ENCODE results near the gene CENPS. TPM values are rescaled to one million over a fixed set of nuclear protein-coding genes. Genes with fewer than 3 reads are reported as not detected.
"Not testable (repeated sequence)": the region's sequence is repeated elsewhere in the genome, so short reads cannot be mapped to it uniquely, and the experiment has no call there.

Gene CENPS
- total and polyA plus RNA-seq, 2 donors (not counting 1 experiment from before 2014, with no cell fraction given), result 3.1 to 10.9 TPM

DNA sequence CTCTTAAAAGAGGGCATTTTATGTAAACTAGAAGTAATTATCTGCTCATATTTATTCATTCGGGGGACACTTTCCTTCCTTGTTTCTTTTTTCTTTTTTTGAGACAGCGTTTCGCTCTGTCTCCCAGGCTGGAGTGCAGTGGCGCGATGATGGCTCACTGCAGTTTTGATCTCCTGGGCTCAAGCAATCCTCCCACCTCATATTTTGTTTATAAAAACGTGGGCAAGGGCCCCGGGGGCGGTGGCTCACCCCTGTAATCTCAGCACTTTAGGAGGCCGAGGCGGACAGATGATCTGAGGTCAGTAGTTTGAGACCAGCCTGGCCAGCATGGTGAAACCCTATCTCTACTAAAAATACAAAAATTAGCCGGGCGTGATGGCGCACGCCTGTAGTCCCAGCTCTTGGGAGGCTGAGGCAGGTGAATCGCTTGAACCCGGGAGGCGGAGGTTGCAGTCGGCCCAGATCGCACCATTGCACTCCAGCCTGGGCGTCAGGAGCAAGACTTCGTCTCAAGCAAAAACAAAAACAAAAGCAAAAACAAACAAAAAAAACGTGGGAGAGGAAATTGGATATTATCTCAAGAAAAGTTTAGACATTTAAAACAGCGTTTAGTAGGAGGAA is 43.0 kb downstream of the CENPS start:
- Histone ChIP-seq H3K79me2 (ENCODE audit: control insufficient read depth, insufficient read depth, low read length) (peaks cover 44% of the 10 kb centered on the region), H3K9me3 (ENCODE audit: control extremely low read depth in 1 of 3, control insufficient read depth in 2 of 3, insufficient read depth in 1 of 3, low read length in 2 of 3) (peaks cover 0 to 7% (median 0%) of the 10 kb centered on the region in 3 donors), H4K20me1 (ENCODE audit: control insufficient read depth, insufficient read depth, low read length, poor library complexity, severe bottlenecking) (no peaks in the 10 kb centered on the region), H3K4me3 (ENCODE audit: control extremely low read depth in 1 of 5, extremely low read depth in 1 of 5, insufficient read depth in 1 of 5, low read depth in 2 of 5, low read length in 4 of 5) (peak overlapping the region; percentile 30 to 80 (median 77)), H2AFZ (ENCODE audit: insufficient read depth, low read depth, low read length, poor library complexity, severe bottlenecking) (peak overlapping the region; percentile 94), H3K36me3 (replicated peaks in 1 of 2; ENCODE audit: control extremely low read depth in 1 of 2, control insufficient read depth in 1 of 2, extremely low read depth in 1 of 2, insufficient read depth in 2 of 2, low read length in 1 of 2) (peaks cover 3 to 8% of the 10 kb centered on the region in 2 experiments), H3K4me2 (replicated peaks; ENCODE audit: low read depth, low read length, poor library complexity, severe bottlenecking) (peak overlapping the region; percentile 88), H3K9ac (ENCODE audit: low read length) (peak overlapping the region; percentile 74), H3K27ac (ENCODE audit: low read length in 2 of 2) (peak overlapping the region; percentile 38 to 60), H3K4me1 (ENCODE audit: control insufficient read depth in 2 of 2, insufficient read depth in 2 of 2, low read length in 2 of 2) (peaks cover 34 to 44% of the 10 kb centered on the region in 2 donors), H3K27me3 (replicated peaks in 1 of 4; ENCODE audit: control extremely low read depth in 1 of 4, control insufficient read depth in 3 of 4, insufficient read depth in 4 of 4, low read length in 3 of 4) (no peaks in the 10 kb centered on the region)
- H3K4me1 Mint-ChIP-seq, result peaks cover 49% of the 10 kb centered on the region
- peak overlapping the region; percentile 87 for H3K4me3 Mint-ChIP-seq
- ChIA-PET POLR2A (interaction anchor here (0.9 kb wide), 1 partner anchor 43 kb away, joined by 3 read pairs; the partner anchor contains the start of gene CENPS), CTCF (interaction anchor here (3.4 kb wide), 1 partner anchor 22 kb away, joined by 14 read pairs; no protein-coding TSS in a partner anchor)
- H3K27me3 Mint-ChIP-seq, result no peaks in the 10 kb centered on the region
- 79% methylated on average over 19 of the region's 23 CpGs for WGBS (ENCODE audit: insufficient coverage)
- no peaks in the 10 kb centered on the region for H3K9me3 Mint-ChIP-seq (ENCODE audit: insufficient read depth)
- no peak for ATAC-seq (ENCODE audit: low read depth)
- intact Hi-C loops (cut with micrococcal nuclease), result loop anchor here (5.0 to 10.0 kb wide), 3 partner anchors 531 to 1332 kb away; partner anchors contain the start of genes CLCN6, LZIC, MTHFR and NMNAT1
- H3K27ac Mint-ChIP-seq, result peak overlapping the region; percentile 84
- no peak for TF ChIP-seq EZH2 (IDR thresholded peaks at IDR 0.05; ENCODE audit: borderline replicate concordance, insufficient read depth, low read depth, low read length, poor library complexity, severe bottlenecking)
- TF ChIP-seq, protein P1, sequence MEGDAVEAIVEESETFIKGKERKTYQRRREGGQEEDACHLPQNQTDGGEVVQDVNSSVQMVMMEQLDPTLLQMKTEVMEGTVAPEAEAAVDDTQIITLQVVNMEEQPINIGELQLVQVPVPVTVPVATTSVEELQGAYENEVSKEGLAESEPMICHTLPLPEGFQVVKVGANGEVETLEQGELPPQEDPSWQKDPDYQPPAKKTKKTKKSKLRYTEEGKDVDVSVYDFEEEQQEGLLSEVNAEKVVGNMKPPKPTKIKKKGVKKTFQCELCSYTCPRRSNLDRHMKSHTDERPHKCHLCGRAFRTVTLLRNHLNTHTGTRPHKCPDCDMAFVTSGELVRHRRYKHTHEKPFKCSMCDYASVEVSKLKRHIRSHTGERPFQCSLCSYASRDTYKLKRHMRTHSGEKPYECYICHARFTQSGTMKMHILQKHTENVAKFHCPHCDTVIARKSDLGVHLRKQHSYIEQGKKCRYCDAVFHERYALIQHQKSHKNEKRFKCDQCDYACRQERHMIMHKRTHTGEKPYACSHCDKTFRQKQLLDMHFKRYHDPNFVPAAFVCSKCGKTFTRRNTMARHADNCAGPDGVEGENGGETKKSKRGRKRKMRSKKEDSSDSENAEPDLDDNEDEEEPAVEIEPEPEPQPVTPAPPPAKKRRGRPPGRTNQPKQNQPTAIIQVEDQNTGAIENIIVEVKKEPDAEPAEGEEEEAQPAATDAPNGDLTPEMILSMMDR (IDR thresholded peaks at IDR 0.05), result no peak
- DNase-seq, result no peak

DNA sequence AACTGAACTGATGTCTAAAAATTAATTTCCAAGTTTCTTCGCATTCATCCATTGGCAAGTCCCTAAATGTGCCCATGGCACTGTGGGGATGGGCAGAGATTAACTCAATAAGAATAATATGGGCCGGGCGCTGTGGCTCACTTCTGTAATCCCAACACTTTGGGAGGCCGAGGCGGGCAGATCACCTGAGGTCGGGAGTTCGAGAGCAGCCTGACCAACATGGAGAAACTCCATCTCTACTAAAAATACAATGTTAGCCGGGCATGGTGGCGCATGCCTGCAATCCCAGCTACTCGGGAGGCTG is 44.0 kb downstream of the CENPS start:
- ATAC-seq (ENCODE audit: low read depth); H3K9me3 ChIP-seq (ENCODE audit: control extremely low read depth in 1 of 3, control insufficient read depth in 2 of 3, insufficient read depth in 1 of 3, low read length in 2 of 3); DNase-seq; H3K36me3 ChIP-seq (replicated peaks in 1 of 2; ENCODE audit: control extremely low read depth in 1 of 2, control insufficient read depth in 1 of 2, extremely low read depth in 1 of 2, insufficient read depth in 2 of 2, low read length in 1 of 2); H3K27me3 ChIP-seq (replicated peaks in 1 of 4; ENCODE audit: control extremely low read depth in 1 of 4, control insufficient read depth in 3 of 4, insufficient read depth in 4 of 4, low read length in 3 of 4); H3K27me3 Mint-ChIP-seq; H4K20me1 ChIP-seq (ENCODE audit: control insufficient read depth, insufficient read depth, low read length, poor library complexity, severe bottlenecking); H3K9me3 Mint-ChIP-seq (ENCODE audit: insufficient read depth): not testable (repeated sequence)
- Mint-ChIP-seq H3K4me3 (peak overlapping the region; percentile 98), H3K27ac (peak overlapping the region; percentile 94), H3K4me1 (peaks cover 49% of the 10 kb centered on the region)
- Histone ChIP-seq H3K4me3 (ENCODE audit: control extremely low read depth in 1 of 5, extremely low read depth in 1 of 5, insufficient read depth in 1 of 5, low read depth in 2 of 5, low read length in 4 of 5) (peak overlapping the region in 4 of 5 experiments; percentile 69 to 86 (median 75)), H3K79me2 (ENCODE audit: control insufficient read depth, insufficient read depth, low read length) (peaks cover 54% of the 10 kb centered on the region), H2AFZ (ENCODE audit: insufficient read depth, low read depth, low read length, poor library complexity, severe bottlenecking) (peak overlapping the region; percentile 76), H3K4me1 (ENCODE audit: control insufficient read depth in 2 of 2, insufficient read depth in 2 of 2, low read length in 2 of 2) (peaks cover 34 to 44% of the 10 kb centered on the region in 2 donors), H3K4me2 (replicated peaks; ENCODE audit: low read depth, low read length, poor library complexity, severe bottlenecking) (peak overlapping the region; percentile 89), H3K9ac (ENCODE audit: low read length) (peak overlapping the region; percentile 73), H3K27ac (ENCODE audit: low read length in 2 of 2) (peak overlapping the region in 1 of 2 donors; percentile 69)
- ChIA-PET POLR2A (interaction anchor here (1.3 kb wide), 1 partner anchor 75 kb away, joined by 5 read pairs; the partner anchor contains the start of gene PGD), CTCF (interaction anchor here (1.0 kb wide), 1 partner anchor 264 kb away, joined by 3 read pairs; the partner anchor contains the start of gene KIF1B)
- 99% methylated on average over 9 of the region's 10 CpGs for WGBS (ENCODE audit: insufficient coverage)
- intact Hi-C loops (cut with micrococcal nuclease), result loop anchor here (1.0 to 10.0 kb wide), 6 partner anchors 21 to 1331 kb away; partner anchors contain the start of genes CLCN6, CTNNBIP1, KIF1B and LZIC

Measured in B cell (primary cell).